Measurements from ENCODE around the gene GNB3. TPM values are rescaled to one million over a fixed set of nuclear protein-coding genes. Genes with fewer than 3 reads are reported as not detected.

GNB3 gene
- total and polyA plus RNA-seq, 5 experiments from 2014 or later, result 3.8 to 5.6 TPM; not detected in 3

GRCh38 chr12:6817662-6818157, 23.0 kb upstream of the GNB3 start:
- H3K27ac Mint-ChIP-seq, result peak overlapping the region in 2 of 10 donors; percentile 8 to 35

GRCh38 chr12:6818222-6818621, 22.5 kb upstream of the GNB3 start:
- no peaks in the 10 kb centered on the region for H3K36me3 Mint-ChIP-seq
- no peaks in the 10 kb centered on the region for H3K9me3 Mint-ChIP-seq
- ATAC-seq (no peak), DNase-seq (no peak)
- POLR2A ChIA-PET, result no interaction called here
- H3K4me3 Mint-ChIP-seq, result no peak overlapping the region
- H3K4me1 Mint-ChIP-seq, result peaks cover 12 to 24% (median 13%) of the 10 kb centered on the region in 4 donors
- no peak overlapping the region for H3K27ac Mint-ChIP-seq
- peaks cover 1 to 27% (median 17%) of the 10 kb centered on the region in 5 donors for H3K27me3 Mint-ChIP-seq

More at GRCh38 chr12:6817662-6818157, 23.0 kb upstream of the GNB3 start:
- no peaks in the 10 kb centered on the region for H3K36me3 Mint-ChIP-seq
- POLR2A ChIA-PET, result no interaction called here
- H3K4me3 Mint-ChIP-seq, result no peak overlapping the region
- peaks cover under 1 to 21% (median 12%) of the 10 kb centered on the region in 5 donors for H3K27me3 Mint-ChIP-seq
- no peak for ATAC-seq
- peaks cover 12 to 21% (median 13%) of the 10 kb centered on the region in 4 donors for H3K4me1 Mint-ChIP-seq
- no peaks in the 10 kb centered on the region for H3K9me3 Mint-ChIP-seq
- no peak for DNase-seq

- ATAC-seq, result no peak
- no peaks in the 10 kb centered on the region for H3K9me3 Mint-ChIP-seq
- no peak overlapping the region for H3K4me3 Mint-ChIP-seq
- no peak for DNase-seq
- POLR2A ChIA-PET, result no interaction called here
- H3K36me3 Mint-ChIP-seq, result no peaks in the 10 kb centered on the region
- peaks cover 12 to 24% (median 13%) of the 10 kb centered on the region in 4 donors for H3K4me1 Mint-ChIP-seq
- no peak overlapping the region for H3K27ac Mint-ChIP-seq
- H3K27me3 Mint-ChIP-seq, result peaks cover 1 to 31% (median 19%) of the 10 kb centered on the region in 5 donors
Observed at GRCh38 chr12:6818645-6819044, 22.1 kb upstream of the GNB3 start.

GRCh38 chr12:6819106-6820030, 21.4 kb upstream of the GNB3 start:
- no peak for DNase-seq
- Mint-ChIP-seq H3K27me3 (peaks cover 1 to 38% (median 23%) of the 10 kb centered on the region in 5 donors), H3K36me3 (no peaks in the 10 kb centered on the region), H3K9me3 (no peaks in the 10 kb centered on the region), H3K4me1 (peaks cover 12 to 24% (median 13%) of the 10 kb centered on the region in 4 donors), H3K27ac (peak overlapping the region in 2 of 10 donors; percentile 16 to 34), H3K4me3 (no peak overlapping the region)
- no peak for ATAC-seq
- POLR2A ChIA-PET, result no interaction called here

- Mint-ChIP-seq H3K4me1 (peaks cover 13 to 24% (median 14%) of the 10 kb centered on the region in 4 donors), H3K9me3 (no peaks in the 10 kb centered on the region), H3K27ac (peak overlapping the region in 1 of 10 donors; percentile 16), H3K36me3 (no peaks in the 10 kb centered on the region), H3K4me3 (no peak overlapping the region), H3K27me3 (peaks cover 7 to 46% (median 27%) of the 10 kb centered on the region in 5 donors)
- POLR2A ChIA-PET, result no interaction called here
- ATAC-seq (no peak), DNase-seq (no peak)
Observed at GRCh38 chr12:6820166-6820565, 20.6 kb upstream of the GNB3 start.

GRCh38 chr12:6821591-6822425, 18.9 kb upstream of the GNB3 start, which contains the start of gene GPR162:
TSS of gene GPR162 (plus strand) at chr12:6821821. CDS start at chr12:6823899, 2,078 bp downstream.
- Mint-ChIP-seq H3K4me1 (peaks cover 15 to 30% (median 17%) of the 10 kb centered on the region in 4 donors), H3K4me3 (peak within 1 kb of the TSS; percentile 54 to 79 (median 66)), H3K9me3 (no peaks in the 10 kb centered on the region), H3K36me3 (no peaks in the 10 kb centered on the region), H3K27me3 (peaks cover 11 to 62% (median 41%) of the 10 kb centered on the region in 5 donors), H3K27ac (peak within 1 kb of the TSS in 4 of 10 donors; percentile 28 to 80 (median 57))
- ATAC-seq (peak; percentile 27 to 33), DNase-seq (peak in 1 of 10 donors; percentile 58)
- POLR2A ChIA-PET, result interaction anchor here (0.8 to 1.3 kb wide), 3 partner anchors 15 to 69 kb away, joined by 3 to 5 read pairs (median 5); partner anchors contain the start of genes MLF2 and PTMS

GRCh38 chr12:6822426-6823135, 18.1 kb upstream of the GNB3 start:
- Mint-ChIP-seq H3K27ac (no peak overlapping the region), H3K4me3 (peak overlapping the region in 7 of 10 donors; percentile 16 to 79 (median 41)), H3K27me3 (peaks cover 14 to 70% (median 48%) of the 10 kb centered on the region in 5 donors), H3K4me1 (peaks cover 18 to 37% (median 22%) of the 10 kb centered on the region in 4 donors), H3K36me3 (no peaks in the 10 kb centered on the region), H3K9me3 (no peaks in the 10 kb centered on the region)
- DNase-seq, result peak in 1 of 10 donors; percentile 43
- POLR2A ChIA-PET, result interaction anchor here (1.1 kb wide), 1 partner anchor 14 kb away, joined by 3 read pairs; no protein-coding TSS in a partner anchor
- ATAC-seq, result no peak

GRCh38 chr12:6823182-6824084, 17.3 kb upstream of the GNB3 start:
- peaks cover 15 to 79% (median 48%) of the 10 kb centered on the region in 5 donors for H3K27me3 Mint-ChIP-seq
- no peak for ATAC-seq
- POLR2A ChIA-PET, result no interaction called here
- H3K27ac Mint-ChIP-seq, result no peak overlapping the region
- peak in 1 of 10 donors; percentile 32 for DNase-seq
- peaks cover 17 to 45% (median 25%) of the 10 kb centered on the region in 4 donors for H3K4me1 Mint-ChIP-seq
- no peaks in the 10 kb centered on the region for H3K36me3 Mint-ChIP-seq
- H3K9me3 Mint-ChIP-seq, result no peaks in the 10 kb centered on the region
- H3K4me3 Mint-ChIP-seq, result no peak overlapping the region

- peak overlapping the region in 2 of 10 donors; percentile 37 to 65 for H3K27ac Mint-ChIP-seq
- POLR2A ChIA-PET, result no interaction called here
- peaks cover 19 to 51% (median 29%) of the 10 kb centered on the region in 4 donors for H3K4me1 Mint-ChIP-seq
- peak in 1 of 10 donors; percentile 60 for DNase-seq
- H3K27me3 Mint-ChIP-seq, result peaks cover 15 to 80% (median 52%) of the 10 kb centered on the region in 5 donors
- H3K4me3 Mint-ChIP-seq, result peak overlapping the region in 2 of 10 donors; percentile 12 to 34
- no peaks in the 10 kb centered on the region for H3K9me3 Mint-ChIP-seq
- ATAC-seq, result no peak
- no peaks in the 10 kb centered on the region for H3K36me3 Mint-ChIP-seq
Observed at GRCh38 chr12:6824085-6824775, 16.5 kb upstream of the GNB3 start.

- H3K4me3 Mint-ChIP-seq, result no peak overlapping the region
- H3K36me3 Mint-ChIP-seq, result no peaks in the 10 kb centered on the region
- ATAC-seq (no peak), DNase-seq (peak in 1 of 10 donors; percentile 49)
- peak overlapping the region in 2 of 10 donors; percentile 14 to 74 for H3K27ac Mint-ChIP-seq
- peaks cover 19 to 55% (median 31%) of the 10 kb centered on the region in 4 donors for H3K4me1 Mint-ChIP-seq
- H3K9me3 Mint-ChIP-seq, result no peaks in the 10 kb centered on the region
- H3K27me3 Mint-ChIP-seq, result peaks cover 15 to 80% (median 53%) of the 10 kb centered on the region in 5 donors
- POLR2A ChIA-PET, result interaction anchor here (1.3 kb wide), 1 partner anchor 71 kb away, joined by 3 read pairs; no protein-coding TSS in a partner anchor
Observed at GRCh38 chr12:6824901-6825381, 15.8 kb upstream of the GNB3 start.

All from naive thymus-derived CD8-positive, alpha-beta T cell (primary cell).